Activated T-helper 1 cell treated with anti-CD3 and anti-CD28 coated beads, Interleukin-12 subunit alpha, Interleukin-12 subunit beta, Interleukin-2, Interleukin-4 antibody, amounts not matched to agents 30 ng/mL and 10 ng/mL and 1 ng/mL, durations not matched to agents 14 hours and 24 hours and 36 hours (primary cell): ENCODE results near the gene ENO2. TPM values are rescaled to one million over a fixed set of nuclear protein-coding genes. Genes with fewer than 3 reads are reported as not detected.
"Not testable (repeated sequence)": the region's sequence is repeated elsewhere in the genome, so short reads cannot be mapped to it uniquely, and the experiment has no call there.

Source experiments
- DNase-seq: peaks from one replicate; pipeline ENCODE4 v3.0.0; 2021; ENCODE audit warnings: low spot score
- H3K27ac Mint-ChIP-seq: one replicate; pipeline ENCODE4 v1.8.0; 2021; ENCODE audit warnings: mild to moderate bottlenecking, mixed read lengths
- H3K27me3 Mint-ChIP-seq: one replicate; pipeline ENCODE4 v1.8.0; 2022; ENCODE audit warnings: mild to moderate bottlenecking, moderate library complexity, mixed read lengths; ENCODE audit not compliant: insufficient read depth
- H3K36me3 Mint-ChIP-seq: one replicate; pipeline ENCODE4 v1.8.0; 2021; ENCODE audit warnings: low read depth, mixed read lengths
- H3K4me1 Mint-ChIP-seq: one replicate; pipeline ENCODE4 v1.8.0; 2021; ENCODE audit warnings: low read depth, mixed read lengths
- H3K4me3 Mint-ChIP-seq: one replicate; pipeline ENCODE4 v1.8.0; 2021; ENCODE audit warnings: mild to moderate bottlenecking, moderate library complexity, mixed read lengths
- H3K9me3 Mint-ChIP-seq: one replicate; pipeline ENCODE4 v1.8.0; 2021; ENCODE audit warnings: mixed read lengths
- intact Hi-C: fragments of 100-400 bp; cut with micrococcal nuclease; formaldehyde crosslinking; loops from one replicate; pipeline ENCODE4 v1.15.1; 2024
- total RNA-seq: library from RNA; stranded (reverse); gene quantifications from 2 replicates; pipeline ENCODE4 v1.2.3, GENCODE V29; 2022

Gene ENO2
- total RNA-seq, 1 donor from 2014 or later: 156 TPM

DNA sequence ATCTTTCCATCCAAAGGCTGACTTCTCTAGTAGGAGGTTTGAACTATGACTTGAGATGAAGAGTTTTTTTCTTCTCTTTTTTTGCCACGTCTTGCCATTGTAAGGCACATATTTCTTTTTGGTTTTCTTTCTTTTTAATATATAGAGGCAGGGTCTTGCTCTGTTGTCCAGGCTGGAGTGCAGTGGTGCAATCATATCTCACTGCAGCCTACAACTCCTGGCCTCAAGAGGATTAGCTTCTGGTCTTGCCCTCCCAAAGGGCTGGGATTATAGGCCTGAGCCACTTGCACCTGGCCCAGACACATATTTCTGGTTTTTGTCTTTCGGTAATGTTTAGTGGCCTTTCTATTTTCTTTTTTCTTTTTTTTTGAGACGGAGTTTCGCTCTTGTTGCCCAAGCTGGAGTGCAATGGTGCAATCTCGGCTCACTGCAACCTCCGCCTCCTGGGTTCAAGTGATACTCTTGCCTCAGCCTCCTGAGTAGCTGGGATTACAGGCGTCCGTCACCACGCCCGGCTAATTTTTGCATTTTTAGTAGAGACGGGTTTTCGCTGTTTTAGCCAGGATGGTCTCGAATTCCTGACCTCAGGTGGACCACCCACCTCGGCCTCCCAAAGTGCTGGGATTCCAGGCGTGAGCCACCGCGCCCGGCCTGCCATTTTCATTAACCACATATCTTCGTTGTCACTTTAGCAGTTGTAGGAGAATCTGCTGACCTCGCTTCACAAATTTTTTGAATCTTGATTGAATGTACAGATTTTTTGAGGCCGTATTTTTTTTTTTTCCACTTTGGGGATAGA is 24.4 kb upstream of the ENO2 start:
- H3K4me3 Mint-ChIP-seq: peak overlapping the region; percentile 84
- DNase-seq, H3K36me3 Mint-ChIP-seq, H3K9me3 Mint-ChIP-seq, H3K27me3 Mint-ChIP-seq: not testable (repeated sequence)
- H3K4me1 Mint-ChIP-seq: peaks cover 19% of the 10 kb centered on the region
- peak overlapping the region; percentile 87 for H3K27ac Mint-ChIP-seq
- intact Hi-C loops: loop anchor here (2.0 to 5.0 kb wide), 2 partner anchors 53 to 398 kb away; partner anchors contain the start of genes MRPL51, NCAPD2 and RNU7-1

GRCh38 chr12:6890789-6891645 is 23.4 kb upstream of the ENO2 start:
- DNase-seq: peak; percentile 98
- no peaks in the 10 kb centered on the region for H3K9me3 Mint-ChIP-seq
- intact Hi-C loops: loop anchor here (1.0 to 5.0 kb wide), 12 partner anchors 9 to 399 kb away; partner anchors contain the start of genes CHD4, COPS7A, EMG1 and ENO2
- peak overlapping the region; percentile 95 for H3K27ac Mint-ChIP-seq
- H3K4me1 Mint-ChIP-seq: peaks cover 19% of the 10 kb centered on the region
- H3K27me3 Mint-ChIP-seq: no peaks in the 10 kb centered on the region
- peaks cover 5% of the 10 kb centered on the region for H3K36me3 Mint-ChIP-seq
- H3K4me3 Mint-ChIP-seq: peak overlapping the region; percentile 84

- intact Hi-C loops: loop anchor here (1.0 to 5.0 kb wide), 12 partner anchors 9 to 399 kb away; partner anchors contain the start of genes CHD4, COPS7A, EMG1 and ENO2
- no peak for DNase-seq
- Mint-ChIP-seq H3K27me3 (no peaks in the 10 kb centered on the region), H3K4me1 (peaks cover 19% of the 10 kb centered on the region), H3K27ac (peak overlapping the region; percentile 95), H3K36me3 (peaks cover 5% of the 10 kb centered on the region), H3K9me3 (no peaks in the 10 kb centered on the region), H3K4me3 (peak overlapping the region; percentile 84)
Measured at GRCh38 chr12:6891646-6892001, 22.8 kb upstream of the ENO2 start.

DNA sequence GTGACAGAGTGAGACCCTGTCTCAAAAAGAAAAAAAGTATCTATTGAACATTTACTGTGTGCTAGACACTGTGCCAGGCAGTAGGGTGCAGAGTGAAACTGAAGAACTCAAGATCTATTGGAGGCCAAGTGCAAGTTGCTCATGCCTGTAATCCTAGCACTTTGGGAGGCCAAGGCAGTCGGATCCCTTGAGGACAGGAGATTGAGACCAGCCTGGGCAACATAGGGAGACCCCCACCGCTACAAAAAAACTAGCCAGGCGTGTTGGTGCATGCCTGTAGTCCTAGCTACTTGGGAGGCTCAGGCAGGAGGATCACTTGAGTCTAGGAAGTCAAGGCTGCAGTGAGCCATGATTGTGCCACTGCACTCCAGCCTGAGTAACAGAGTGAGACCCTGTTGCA is 21.7 kb upstream of the ENO2 start:
- intact Hi-C loops: loop anchor here (5.0 kb wide), 1 partner anchor 400 kb away; the partner anchor contains the start of genes MRPL51 and NCAPD2
- not testable (repeated sequence) for DNase-seq, H3K9me3 Mint-ChIP-seq, H3K27me3 Mint-ChIP-seq, H3K36me3 Mint-ChIP-seq
- Mint-ChIP-seq H3K4me3 (peak overlapping the region; percentile 33), H3K4me1 (peaks cover 19% of the 10 kb centered on the region), H3K27ac (peak overlapping the region; percentile 70)

DNA sequence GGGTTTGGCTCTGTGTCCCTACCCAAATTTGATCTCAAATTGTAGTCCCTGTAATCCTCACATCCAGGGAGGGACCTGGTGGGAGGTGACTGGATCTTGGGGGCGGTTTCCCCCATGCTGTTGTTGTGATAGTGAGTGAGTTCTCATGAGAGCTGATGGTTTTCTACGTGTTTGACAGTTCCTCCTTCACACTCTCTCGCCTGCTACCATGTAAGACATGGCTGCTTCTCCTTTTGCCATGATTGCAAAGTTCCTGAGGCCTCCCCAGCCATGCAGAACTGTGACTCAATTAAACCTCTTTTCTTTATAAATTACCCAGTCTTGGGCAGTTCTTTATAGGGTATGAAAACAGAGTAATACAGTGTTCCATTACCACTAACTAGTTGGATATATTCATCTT is 20.1 kb upstream of the ENO2 start:
- Mint-ChIP-seq H3K4me3 (no peak overlapping the region), H3K4me1 (peaks cover 20% of the 10 kb centered on the region), H3K36me3 (peaks cover 1% of the 10 kb centered on the region), H3K9me3 (no peaks in the 10 kb centered on the region), H3K27ac (no peak overlapping the region), H3K27me3 (no peaks in the 10 kb centered on the region)
- intact Hi-C loops: loop anchor here (5.0 kb wide), 1 partner anchor 402 kb away; the partner anchor contains the start of genes MRPL51 and NCAPD2
- no peak for DNase-seq

DNA sequence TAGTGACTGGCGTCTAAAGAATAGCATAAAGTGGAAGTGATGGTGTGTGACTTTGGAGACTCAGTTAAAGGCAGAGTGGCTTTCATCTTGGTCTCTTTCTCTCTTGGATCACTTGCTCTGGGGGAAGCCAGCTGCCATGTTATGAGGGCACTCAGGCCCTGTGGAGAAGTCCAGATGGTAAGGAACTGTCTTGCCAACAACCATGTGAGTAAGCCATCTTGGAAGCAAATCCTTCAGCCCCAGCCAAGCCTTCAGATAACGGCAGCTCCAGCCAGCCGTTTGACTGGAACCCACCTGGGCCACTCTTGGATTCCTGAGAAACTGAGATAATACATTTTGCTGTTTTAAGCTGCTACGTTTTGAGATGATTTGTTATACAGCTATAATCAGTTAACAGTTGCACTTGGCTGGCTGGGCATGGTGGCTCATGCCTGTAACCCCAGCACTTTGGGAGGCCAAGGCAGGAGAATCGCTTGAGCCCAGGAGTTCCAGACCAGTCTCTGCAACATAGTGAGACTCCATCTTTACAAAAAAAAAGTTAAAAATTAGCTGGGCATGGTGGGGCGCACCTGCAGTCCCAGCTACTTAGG is 17.4 kb upstream of the ENO2 start:
- H3K27me3 Mint-ChIP-seq: no peaks in the 10 kb centered on the region
- intact Hi-C loops: no loop called here
- H3K9me3 Mint-ChIP-seq: no peaks in the 10 kb centered on the region
- H3K4me3 Mint-ChIP-seq: no peak overlapping the region
- no peak overlapping the region for H3K27ac Mint-ChIP-seq
- DNase-seq: no peak
- peaks cover 16% of the 10 kb centered on the region for H3K4me1 Mint-ChIP-seq
- peaks cover 1% of the 10 kb centered on the region for H3K36me3 Mint-ChIP-seq

GRCh38 chr12:6899427-6899826 is 15.0 kb upstream of the ENO2 start:
- H3K4me3 Mint-ChIP-seq: no peak overlapping the region
- peaks cover 1% of the 10 kb centered on the region for H3K36me3 Mint-ChIP-seq
- H3K27ac Mint-ChIP-seq: no peak overlapping the region
- intact Hi-C loops: no loop called here
- H3K27me3 Mint-ChIP-seq: no peaks in the 10 kb centered on the region
- no peaks in the 10 kb centered on the region for H3K9me3 Mint-ChIP-seq
- DNase-seq: no peak
- H3K4me1 Mint-ChIP-seq: peaks cover 11% of the 10 kb centered on the region

- H3K27ac Mint-ChIP-seq: peak overlapping the region; percentile 16
- H3K27me3 Mint-ChIP-seq: no peaks in the 10 kb centered on the region
- DNase-seq: no peak
- H3K36me3 Mint-ChIP-seq: peaks cover 1% of the 10 kb centered on the region
- no peak overlapping the region for H3K4me3 Mint-ChIP-seq
- no peaks in the 10 kb centered on the region for H3K9me3 Mint-ChIP-seq
- intact Hi-C loops: loop anchor here (1.0 kb wide), 1 partner anchor 9 kb away; no protein-coding TSS in a partner anchor
- peaks cover 11% of the 10 kb centered on the region for H3K4me1 Mint-ChIP-seq
Measured at GRCh38 chr12:6899837-6900519, 14.4 kb upstream of the ENO2 start.

DNA sequence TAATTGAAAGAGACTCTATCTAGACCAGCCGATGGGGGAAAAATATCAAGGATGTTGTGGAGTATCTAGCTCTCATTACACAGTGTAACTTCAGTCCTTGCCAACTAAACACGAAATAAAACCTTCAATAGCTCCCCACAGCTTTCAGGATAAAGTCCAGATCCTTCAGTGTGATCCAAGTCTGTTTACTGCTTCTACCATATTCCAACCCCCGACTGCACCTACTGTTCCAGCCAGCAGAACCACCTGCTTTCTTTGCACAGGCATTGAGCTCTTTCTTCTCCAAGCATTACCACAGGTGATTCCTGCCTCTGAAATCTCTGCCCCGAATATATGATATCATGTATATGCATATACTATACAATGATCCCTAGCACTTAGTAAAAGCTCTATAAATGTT is 11.9 kb upstream of the ENO2 start:
- H3K4me1 Mint-ChIP-seq: peaks cover 11% of the 10 kb centered on the region
- no peak overlapping the region for H3K4me3 Mint-ChIP-seq
- no peaks in the 10 kb centered on the region for H3K9me3 Mint-ChIP-seq
- H3K36me3 Mint-ChIP-seq: peaks cover 1% of the 10 kb centered on the region
- no peak for DNase-seq
- no peaks in the 10 kb centered on the region for H3K27me3 Mint-ChIP-seq
- no peak overlapping the region for H3K27ac Mint-ChIP-seq
- intact Hi-C loops: no loop called here

DNA sequence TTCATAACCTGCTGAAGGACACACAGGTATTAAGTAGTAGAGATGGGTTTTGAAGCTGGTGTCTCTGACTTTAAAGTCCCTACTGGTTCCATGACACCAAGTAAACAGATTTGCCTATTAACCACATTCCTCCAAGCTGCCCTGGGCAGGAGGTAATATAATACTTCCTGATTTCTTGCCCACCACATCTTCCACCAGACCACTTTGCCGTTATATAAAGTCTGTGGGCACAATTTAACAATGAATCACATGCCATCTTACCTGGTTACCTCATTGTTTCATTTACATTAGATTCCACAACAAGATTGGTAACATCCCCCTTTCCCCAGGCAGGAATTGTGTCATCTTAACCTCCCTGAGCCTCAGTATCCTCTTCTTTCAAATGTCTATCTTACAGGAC is 10.7 kb upstream of the ENO2 start:
- H3K9me3 Mint-ChIP-seq: no peaks in the 10 kb centered on the region
- H3K27ac Mint-ChIP-seq: no peak overlapping the region
- intact Hi-C loops: loop anchor here (1.0 to 2.0 kb wide), 7 partner anchors 11 to 215 kb away; partner anchors contain the start of genes ENO2, LPCAT3, SPSB2 and USP5
- H3K4me3 Mint-ChIP-seq: no peak overlapping the region
- DNase-seq: no peak
- peaks cover 11% of the 10 kb centered on the region for H3K4me1 Mint-ChIP-seq
- H3K36me3 Mint-ChIP-seq: no peaks in the 10 kb centered on the region
- H3K27me3 Mint-ChIP-seq: no peaks in the 10 kb centered on the region

DNA sequence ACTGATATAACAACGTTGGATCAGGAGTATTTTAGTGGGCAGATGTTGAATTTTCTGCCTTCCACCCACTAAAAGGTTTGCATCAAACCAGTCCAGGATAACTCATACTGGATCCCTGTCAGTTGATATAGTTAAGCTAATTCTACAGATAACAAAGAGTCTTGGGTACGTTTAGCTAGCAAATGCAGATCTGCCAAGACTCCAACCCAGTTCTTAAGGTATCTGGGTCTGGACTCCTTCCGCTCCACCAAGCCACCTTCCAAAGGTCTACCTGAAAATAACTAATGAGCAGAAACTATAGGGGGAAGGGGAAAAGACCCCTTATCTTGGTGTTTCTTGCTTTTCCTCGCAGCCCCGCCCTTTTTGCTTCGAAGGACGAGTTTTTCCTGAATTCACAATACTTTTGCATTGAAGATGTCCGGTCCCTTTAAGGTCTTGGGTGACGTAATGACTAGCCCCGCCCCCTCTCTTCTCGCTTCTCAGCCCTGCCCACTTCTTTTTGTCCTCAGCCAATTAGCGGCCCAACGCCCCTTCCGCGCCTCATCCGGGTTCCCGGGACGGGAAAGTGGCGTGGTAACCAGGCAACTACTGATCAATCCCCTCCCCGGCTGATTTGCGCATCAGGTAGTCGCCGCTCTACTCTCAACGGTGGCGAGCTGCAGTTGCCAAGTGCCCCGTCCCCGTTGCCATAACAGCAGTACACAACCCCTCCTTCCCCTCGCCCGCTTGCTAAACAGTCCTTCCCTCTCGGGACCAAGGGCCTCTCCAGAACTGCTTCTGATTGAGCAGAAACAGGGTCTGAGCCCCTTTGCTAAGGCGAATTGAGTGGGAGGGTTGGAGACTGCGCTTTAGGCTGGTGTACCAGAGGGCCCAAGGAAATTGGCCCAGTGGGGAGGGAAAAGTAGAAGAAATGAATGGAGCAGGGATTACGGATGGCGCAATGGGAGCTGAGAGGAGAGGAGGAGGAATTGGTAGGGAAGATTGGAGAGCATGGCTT is 9.8 kb upstream of the ENO2 start, which contains the start of gene LRRC23:
Gene LRRC23, plus strand, starts transcription at position 543 of the 997 bp plus-strand sequence. CDS start 812 bp downstream, outside the sequence.
- Mint-ChIP-seq H3K27me3 (no peaks in the 10 kb centered on the region), H3K4me3 (no peak within 1 kb of the TSS), H3K27ac (no peak within 1 kb of the TSS), H3K36me3 (no peaks in the 10 kb centered on the region), H3K9me3 (no peaks in the 10 kb centered on the region), H3K4me1 (peaks cover 8% of the 10 kb centered on the region)
- DNase-seq: peak; percentile 97
- intact Hi-C loops: loop anchor here (1.0 to 2.0 kb wide), 7 partner anchors 10 to 216 kb away; partner anchors contain the start of genes ENO2, LPCAT3, SPSB2 and USP5
